Neural progenitor cell (in vitro differentiated cells): Measurements from ENCODE around the gene SEMA7A. TPM values are rescaled to one million over a fixed set of nuclear protein-coding genes. Genes with fewer than 3 reads are reported as not detected.

ENCODE experiments used
- DNase-seq: peaks from one replicate; pipeline ENCODE4 v3.0.0-alpha.2; 2016; ENCODE audit warnings: low spot score
- H2AFZ ChIP-seq: fragments of 200-600 bp; sonication (generic); replicated peaks from 2 replicates; pipeline ENCODE4 v1.6.1; 2016; ENCODE audit warnings: antibody characterized with exemption
- H3F3A ChIP-seq: fragments of 200-600 bp; sonication (generic); 2 replicates; pipeline ENCODE4 v1.6.1; 2016; ENCODE audit warnings: antibody characterized with exemption, low read depth
- H3K27ac ChIP-seq: fragments of 200-600 bp; sonication (generic); 2 replicates; pipeline ENCODE4 v1.5.1; 2016; ENCODE audit warnings: mild to moderate bottlenecking
- H3K27me3 ChIP-seq: fragments of 200-600 bp; sonication (generic); 2 replicates; pipeline ENCODE4 v1.6.1; 2016; ENCODE audit warnings: mild to moderate bottlenecking, moderate library complexity
- H3K36me3 ChIP-seq: fragments of 200-600 bp; sonication (generic); 2 replicates; pipeline ENCODE4 v1.5.1; 2016
- H3K4me1 ChIP-seq: fragments of 200-600 bp; sonication (generic); 2 replicates; pipeline ENCODE4 v1.6.1; 2016; ENCODE audit warnings: mixed run types
- H3K4me2 ChIP-seq: fragments of 200-600 bp; sonication (generic); 2 replicates; pipeline ENCODE4 v1.6.1; 2016
- H3K4me3 ChIP-seq: fragments of 200-600 bp; sonication (generic); 2 replicates; pipeline ENCODE4 v1.5.1; 2016
- H3K79me2 ChIP-seq: fragments of 200-600 bp; sonication (generic); 2 replicates; pipeline ENCODE4 v1.6.1; 2016; ENCODE audit warnings: low read depth
- H3K9ac ChIP-seq: fragments of 200-600 bp; sonication (generic); 2 replicates; pipeline ENCODE4 v1.6.1; 2016
- H3K9me3 ChIP-seq: fragments of 200-600 bp; sonication (generic); 2 replicates; pipeline ENCODE4 v1.5.1; 2016; ENCODE audit warnings: low read depth
- H4K20me1 ChIP-seq: fragments of 200-600 bp; sonication (generic); 2 replicates; pipeline ENCODE4 v1.6.1; 2016; ENCODE audit warnings: low read depth
- H3K27ac Mint-ChIP-seq: 3 replicates; pipeline ENCODE4 v1.8.0; 2021; ENCODE audit warnings: mixed read lengths
- H3K27me3 Mint-ChIP-seq: 2 replicates; pipeline ENCODE4 v1.8.0; 2022; ENCODE audit warnings: low read depth, mild to moderate bottlenecking, inconsistent platforms, moderate library complexity, mixed read lengths; ENCODE audit not compliant: insufficient read depth
- H3K36me3 Mint-ChIP-seq: 3 replicates; pipeline ENCODE4 v1.8.0; 2021; ENCODE audit warnings: mixed read lengths
- H3K4me1 Mint-ChIP-seq: 3 replicates; pipeline ENCODE4 v1.8.0; 2021; ENCODE audit warnings: mixed read lengths
- H3K4me3 Mint-ChIP-seq: 3 replicates; pipeline ENCODE4 v1.8.0; 2021; ENCODE audit warnings: mild to moderate bottlenecking, moderate library complexity, mixed read lengths
- H3K9me3 Mint-ChIP-seq: 3 replicates; pipeline ENCODE4 v1.8.0; 2020; ENCODE audit warnings: mixed read lengths
- EZH2 ChIP-seq: fragments of 200-600 bp; sonication (generic); IDR thresholded peaks from 2 replicates; pipeline ENCODE4 v1.6.1; 2017; ENCODE audit warnings: antibody characterized with exemption, mild to moderate bottlenecking, moderate library complexity
- EZH2phosphoT487 ChIP-seq: fragments of 200-600 bp; sonication (generic); IDR thresholded peaks from 2 replicates; pipeline ENCODE4 v1.6.1; 2017; ENCODE audit warnings: antibody characterized with exemption
- total RNA-seq: library from RNA; depleted of rRNA; stranded (reverse); fragments of >200 nt; gene quantifications from 2 replicates; pipeline ENCODE4 v1.2.3, GENCODE V29; 2015; ENCODE audit warnings: low replicate concordance
- TF ChIP-seq, protein P1 (sequence below): fragments of 200-600 bp; sonication (generic); IDR thresholded peaks from 2 replicates; pipeline ENCODE4 v1.5.1; 2017; ENCODE audit warnings: antibody characterized with exemption, mild to moderate bottlenecking

Gene SEMA7A
- total RNA-seq, 1 donor from 2014 or later: 3.5 TPM

DNA sequence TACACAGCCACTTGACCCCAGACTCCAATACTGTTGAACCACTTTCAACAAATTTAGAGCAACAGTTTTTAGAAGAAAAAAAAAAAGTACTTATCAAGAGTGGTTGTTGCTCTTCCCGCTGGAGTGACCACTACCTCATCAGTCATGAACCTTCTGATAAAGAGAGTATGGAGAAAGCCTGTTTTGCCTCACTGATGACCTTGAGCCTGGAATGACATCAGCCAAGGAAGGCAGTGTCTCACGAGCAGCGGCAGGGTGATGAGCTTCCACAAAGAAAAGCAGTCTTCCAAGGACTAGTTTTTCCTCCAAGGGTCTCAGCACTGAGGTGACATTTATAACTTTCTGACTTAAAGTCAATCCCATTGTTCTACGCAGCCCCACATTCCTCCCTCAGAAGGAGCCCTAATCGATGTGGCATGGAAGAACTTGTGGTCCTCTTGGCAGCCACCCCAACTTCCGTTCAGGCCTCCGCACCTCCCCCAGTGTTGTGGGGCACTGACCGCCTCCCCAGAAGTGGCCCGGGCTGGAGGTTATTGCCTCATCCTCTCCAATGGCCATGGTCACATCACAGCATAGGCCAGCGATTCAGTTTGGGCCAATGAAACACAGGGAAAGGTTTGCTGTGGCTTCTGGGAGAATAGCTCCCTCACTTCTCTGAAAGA, 64.5 kb downstream of the SEMA7A start:
- Histone ChIP-seq H2AFZ (no peak overlapping the region), H3K9me3 (no peaks in the 10 kb centered on the region), H3K4me3 (no peak overlapping the region), H3K27ac (no peak overlapping the region), H3K4me1 (peaks cover 25% of the 10 kb centered on the region), H3K27me3 (peaks cover 71% of the 10 kb centered on the region), H3K79me2 (no peaks in the 10 kb centered on the region), H3K36me3 (no peaks in the 10 kb centered on the region), H3F3A (peaks cover 20% of the 10 kb centered on the region), H4K20me1 (no peaks in the 10 kb centered on the region), H3K4me2 (no peak overlapping the region), H3K9ac (no peak overlapping the region)
- TF ChIP-seq EZH2phosphoT487 (no peak), EZH2 (no peak)
- TF ChIP-seq, protein P1, sequence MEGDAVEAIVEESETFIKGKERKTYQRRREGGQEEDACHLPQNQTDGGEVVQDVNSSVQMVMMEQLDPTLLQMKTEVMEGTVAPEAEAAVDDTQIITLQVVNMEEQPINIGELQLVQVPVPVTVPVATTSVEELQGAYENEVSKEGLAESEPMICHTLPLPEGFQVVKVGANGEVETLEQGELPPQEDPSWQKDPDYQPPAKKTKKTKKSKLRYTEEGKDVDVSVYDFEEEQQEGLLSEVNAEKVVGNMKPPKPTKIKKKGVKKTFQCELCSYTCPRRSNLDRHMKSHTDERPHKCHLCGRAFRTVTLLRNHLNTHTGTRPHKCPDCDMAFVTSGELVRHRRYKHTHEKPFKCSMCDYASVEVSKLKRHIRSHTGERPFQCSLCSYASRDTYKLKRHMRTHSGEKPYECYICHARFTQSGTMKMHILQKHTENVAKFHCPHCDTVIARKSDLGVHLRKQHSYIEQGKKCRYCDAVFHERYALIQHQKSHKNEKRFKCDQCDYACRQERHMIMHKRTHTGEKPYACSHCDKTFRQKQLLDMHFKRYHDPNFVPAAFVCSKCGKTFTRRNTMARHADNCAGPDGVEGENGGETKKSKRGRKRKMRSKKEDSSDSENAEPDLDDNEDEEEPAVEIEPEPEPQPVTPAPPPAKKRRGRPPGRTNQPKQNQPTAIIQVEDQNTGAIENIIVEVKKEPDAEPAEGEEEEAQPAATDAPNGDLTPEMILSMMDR: no peak
- Mint-ChIP-seq H3K27ac (peak overlapping the region; percentile 60), H3K27me3 (peaks cover 28% of the 10 kb centered on the region), H3K36me3 (no peaks in the 10 kb centered on the region), H3K9me3 (no peaks in the 10 kb centered on the region), H3K4me1 (peaks cover 27% of the 10 kb centered on the region), H3K4me3 (no peak overlapping the region)
- DNase-seq: no peak

DNA sequence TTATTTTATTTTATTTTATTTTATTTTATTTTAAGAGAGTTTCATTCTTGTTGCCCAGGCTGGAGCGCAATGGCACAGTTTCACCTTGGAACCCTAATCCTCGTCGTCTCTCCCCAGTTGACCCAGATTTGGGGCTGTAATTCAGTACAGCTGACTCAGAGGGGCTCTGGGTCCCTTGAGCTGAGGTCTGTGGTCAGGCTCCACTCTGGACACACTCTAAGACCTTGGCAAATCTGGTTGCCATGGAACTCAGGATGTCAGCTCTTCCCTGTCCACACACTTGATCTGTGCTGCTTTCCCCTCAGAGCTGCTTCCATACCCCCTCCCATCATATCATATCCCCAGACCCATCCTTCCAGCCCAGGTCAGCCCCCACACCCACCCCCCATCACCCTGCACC, 65.6 kb downstream of the SEMA7A start:
- no peak overlapping the region for H3K9ac ChIP-seq
- Mint-ChIP-seq H3K4me3 (no peak overlapping the region), H3K9me3 (no peaks in the 10 kb centered on the region), H3K36me3 (no peaks in the 10 kb centered on the region), H3K4me1 (peaks cover 23% of the 10 kb centered on the region), H3K27ac (no peak overlapping the region), H3K27me3 (peaks cover 31% of the 10 kb centered on the region)
- H3K4me1 ChIP-seq: peaks cover 25% of the 10 kb centered on the region
- no peaks in the 10 kb centered on the region for H4K20me1 ChIP-seq
- H3F3A ChIP-seq: peaks cover 15% of the 10 kb centered on the region
- no peaks in the 10 kb centered on the region for H3K79me2 ChIP-seq
- DNase-seq: no peak
- no peaks in the 10 kb centered on the region for H3K9me3 ChIP-seq
- H3K4me3 ChIP-seq: no peak overlapping the region
- TF ChIP-seq, protein P1: no peak
- no peak for TF ChIP-seq EZH2
- no peak for TF ChIP-seq EZH2phosphoT487
- no peak overlapping the region for H3K27ac ChIP-seq
- no peak overlapping the region for H3K4me2 ChIP-seq
- no peak overlapping the region for H2AFZ ChIP-seq
- no peaks in the 10 kb centered on the region for H3K36me3 ChIP-seq
- H3K27me3 ChIP-seq: peaks cover 77% of the 10 kb centered on the region

DNA sequence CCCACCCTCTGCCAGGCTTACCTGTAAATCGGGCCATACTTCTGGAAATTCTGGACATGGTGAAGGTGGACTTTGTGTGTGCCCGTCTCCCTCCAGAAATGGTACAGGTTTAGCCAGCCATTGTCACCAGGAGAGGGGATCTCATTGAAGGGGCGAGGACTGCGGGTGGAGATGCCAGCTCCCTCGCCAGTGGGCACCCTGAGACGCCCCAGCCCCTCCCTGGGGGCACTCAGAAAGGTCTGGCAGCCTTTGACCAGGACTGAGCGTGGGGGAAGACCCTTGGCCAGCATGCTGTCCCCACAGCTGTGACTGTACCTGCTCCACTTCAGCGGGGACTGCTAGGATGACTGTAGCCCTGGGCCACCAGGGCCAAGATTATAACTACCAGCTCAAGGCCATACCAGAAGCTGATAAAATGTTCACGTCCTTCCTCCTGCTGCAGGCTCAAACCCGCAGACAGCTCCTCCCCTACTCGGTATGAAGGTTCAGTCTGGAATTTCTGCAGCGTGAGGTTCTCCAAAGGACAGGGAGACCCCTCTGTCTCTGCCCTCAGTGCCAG, 66.4 kb downstream of the SEMA7A start, which contains the start of gene CYP11A1:
Gene CYP11A1 (minus strand): TSS at position 351 of the 559 bp plus-strand sequence. CDS start 61 bp downstream, at position 290.
- peak within 1 kb of the TSS; percentile 41 for H3K4me3 Mint-ChIP-seq
- TF ChIP-seq, protein P1: no peak
- no peak for TF ChIP-seq EZH2phosphoT487
- no peak for TF ChIP-seq EZH2
- Histone ChIP-seq H3K4me3 (no peak within 1 kb of the TSS), H3K79me2 (no peaks in the 10 kb centered on the region), H3K4me1 (peaks cover 25% of the 10 kb centered on the region), H3K9me3 (no peaks in the 10 kb centered on the region), H3K4me2 (no peak within 1 kb of the TSS), H4K20me1 (no peaks in the 10 kb centered on the region), H3F3A (peaks cover 15% of the 10 kb centered on the region), H3K27ac (no peak within 1 kb of the TSS), H2AFZ (no peak within 1 kb of the TSS), H3K9ac (no peak within 1 kb of the TSS), H3K36me3 (no peaks in the 10 kb centered on the region), H3K27me3 (peaks cover 70% of the 10 kb centered on the region)
- H3K27ac Mint-ChIP-seq: no peak within 1 kb of the TSS
- H3K9me3 Mint-ChIP-seq: no peaks in the 10 kb centered on the region
- no peaks in the 10 kb centered on the region for H3K36me3 Mint-ChIP-seq
- peaks cover 29% of the 10 kb centered on the region for H3K27me3 Mint-ChIP-seq
- DNase-seq: no peak
- peaks cover 23% of the 10 kb centered on the region for H3K4me1 Mint-ChIP-seq
